ENCODE data around the gene DBN1. TPM values are rescaled to one million over a fixed set of nuclear protein-coding genes. Genes with fewer than 3 reads are reported as not detected.
A peak's percentile ranks its signal among the peaks of the same experiment; 100 is the strongest.

The DBN1 gene
- total and polyA plus RNA-seq, 2 donors (not counting 1 experiment from before 2014, with no cell fraction given), result 1.4 to 1.9 TPM

DNA sequence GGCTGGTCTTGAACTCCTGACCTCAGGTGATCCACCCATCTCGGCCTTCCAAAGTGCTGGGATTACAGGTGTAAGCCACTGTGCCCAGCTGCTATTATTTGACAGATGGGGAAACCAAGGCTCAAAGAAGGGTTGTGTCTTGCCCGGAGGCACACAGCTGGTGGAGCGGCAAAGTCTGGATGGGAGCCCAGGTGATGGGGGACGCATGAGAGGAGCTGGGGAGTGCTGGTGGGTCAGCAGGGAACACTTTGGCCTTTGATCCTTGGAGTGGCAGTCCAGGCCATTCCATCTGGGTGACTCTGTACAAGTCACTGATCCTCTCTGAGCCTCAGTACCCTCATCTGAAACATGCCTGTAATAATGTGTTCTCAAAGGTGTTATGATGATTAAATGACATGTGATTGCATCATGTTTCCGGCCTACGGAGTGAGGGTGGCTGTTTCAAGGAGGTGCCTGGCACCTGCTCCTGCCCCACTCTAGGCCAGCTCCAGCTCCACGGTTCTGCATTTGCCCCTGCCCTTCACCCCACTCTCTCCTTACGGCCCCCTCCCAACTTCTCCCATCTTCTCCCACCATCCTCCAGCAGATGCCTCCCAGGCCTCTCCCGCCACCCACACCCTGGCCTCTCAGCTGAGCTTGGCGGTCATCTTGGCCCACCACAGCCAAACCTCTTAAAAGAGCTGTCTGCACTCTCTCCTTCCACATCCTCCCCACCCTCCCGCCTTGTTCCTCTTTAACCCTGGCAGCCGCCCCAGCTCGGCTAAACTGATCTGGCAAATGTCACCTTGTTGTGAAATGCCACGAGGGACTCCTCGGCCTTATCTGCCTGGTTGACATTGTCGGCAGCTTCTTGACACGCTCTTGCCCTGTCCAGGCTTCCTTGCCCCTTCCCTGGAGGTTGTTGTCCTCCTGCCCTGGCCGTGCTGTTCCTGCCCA lies 5.5 kb upstream of the DBN1 start:
- 38% methylated on average over 16 of the region's 18 CpGs for WGBS (ENCODE audit: insufficient coverage)
- peaks cover 0 to 5% (median 1%) of the 10 kb centered on the region in 4 experiments for H3K27me3 ChIP-seq (replicated peaks in 1 of 4; ENCODE audit: control extremely low read depth in 1 of 4, control insufficient read depth in 3 of 4, insufficient read depth in 4 of 4, low read length in 3 of 4)
- no peaks in the 10 kb centered on the region for H3K36me3 ChIP-seq (replicated peaks in 1 of 2; ENCODE audit: control extremely low read depth in 1 of 2, control insufficient read depth in 1 of 2, extremely low read depth in 1 of 2, insufficient read depth in 2 of 2, low read length in 1 of 2)
- Mint-ChIP-seq H3K4me3 (peak overlapping the region; percentile 34), H3K27me3 (peaks cover 4% of the 10 kb centered on the region), H3K9me3 (ENCODE audit: insufficient read depth) (no peaks in the 10 kb centered on the region), H3K27ac (peak overlapping the region; percentile 81), H3K4me1 (peaks cover 30% of the 10 kb centered on the region)
- H3K4me3 ChIP-seq (ENCODE audit: control extremely low read depth in 1 of 5, extremely low read depth in 1 of 5, insufficient read depth in 1 of 5, low read depth in 2 of 5, low read length in 4 of 5), result no peak overlapping the region
- H3K79me2 ChIP-seq (ENCODE audit: control insufficient read depth, insufficient read depth, low read length), result no peaks in the 10 kb centered on the region
- CTCF ChIA-PET, result interaction anchor here (0.6 to 2.7 kb wide), 6 partner anchors 22 to 145 kb away, joined by 3 to 12 read pairs (median 6); no protein-coding TSS in a partner anchor
- H4K20me1 ChIP-seq (ENCODE audit: control insufficient read depth, insufficient read depth, low read length, poor library complexity, severe bottlenecking), result no peaks in the 10 kb centered on the region
- H3K4me2 ChIP-seq (replicated peaks; ENCODE audit: low read depth, low read length, poor library complexity, severe bottlenecking), result peak overlapping the region; percentile 19
- ATAC-seq (ENCODE audit: low read depth) (peak; percentile 62), DNase-seq (peak; percentile 56)
- peak overlapping the region; percentile 45 for H2AFZ ChIP-seq (ENCODE audit: insufficient read depth, low read depth, low read length, poor library complexity, severe bottlenecking)
- TF ChIP-seq EZH2 (IDR thresholded peaks at IDR 0.05; ENCODE audit: borderline replicate concordance, insufficient read depth, low read depth, low read length, poor library complexity, severe bottlenecking), result no peak
- TF ChIP-seq, protein P1, sequence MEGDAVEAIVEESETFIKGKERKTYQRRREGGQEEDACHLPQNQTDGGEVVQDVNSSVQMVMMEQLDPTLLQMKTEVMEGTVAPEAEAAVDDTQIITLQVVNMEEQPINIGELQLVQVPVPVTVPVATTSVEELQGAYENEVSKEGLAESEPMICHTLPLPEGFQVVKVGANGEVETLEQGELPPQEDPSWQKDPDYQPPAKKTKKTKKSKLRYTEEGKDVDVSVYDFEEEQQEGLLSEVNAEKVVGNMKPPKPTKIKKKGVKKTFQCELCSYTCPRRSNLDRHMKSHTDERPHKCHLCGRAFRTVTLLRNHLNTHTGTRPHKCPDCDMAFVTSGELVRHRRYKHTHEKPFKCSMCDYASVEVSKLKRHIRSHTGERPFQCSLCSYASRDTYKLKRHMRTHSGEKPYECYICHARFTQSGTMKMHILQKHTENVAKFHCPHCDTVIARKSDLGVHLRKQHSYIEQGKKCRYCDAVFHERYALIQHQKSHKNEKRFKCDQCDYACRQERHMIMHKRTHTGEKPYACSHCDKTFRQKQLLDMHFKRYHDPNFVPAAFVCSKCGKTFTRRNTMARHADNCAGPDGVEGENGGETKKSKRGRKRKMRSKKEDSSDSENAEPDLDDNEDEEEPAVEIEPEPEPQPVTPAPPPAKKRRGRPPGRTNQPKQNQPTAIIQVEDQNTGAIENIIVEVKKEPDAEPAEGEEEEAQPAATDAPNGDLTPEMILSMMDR (IDR thresholded peaks at IDR 0.05), result no peak
- no peak overlapping the region for H3K9ac ChIP-seq (ENCODE audit: low read length)
- intact Hi-C loops (cut with micrococcal nuclease), result no loop called here
- peaks cover 14 to 25% of the 10 kb centered on the region in 2 donors for H3K4me1 ChIP-seq (ENCODE audit: control insufficient read depth in 2 of 2, insufficient read depth in 2 of 2, low read length in 2 of 2)
- POLR2A ChIA-PET, result interaction anchor here (1.0 kb wide), 1 partner anchor 31 kb away, joined by 3 read pairs; the partner anchor contains the start of gene DOK3
- peak overlapping the region in 1 of 2 donors; percentile 3 for H3K27ac ChIP-seq (ENCODE audit: low read length in 2 of 2)
- no peaks in the 10 kb centered on the region for H3K9me3 ChIP-seq (ENCODE audit: control extremely low read depth in 1 of 3, control insufficient read depth in 2 of 3, insufficient read depth in 1 of 3, low read length in 2 of 3)

Data from B cell (primary cell).